GM21381 (cell line): ENCODE data around the gene TIMM21.

Experiments used
- ATAC-seq: cut with Tn5 transposase; IDR thresholded peaks from one replicate; pipeline ENCODE4 v1.9.1; 2021; ENCODE audit warnings: mild to moderate bottlenecking, moderate library complexity; ENCODE audit not compliant: unreplicated experiment

The TIMM21 gene

DNA sequence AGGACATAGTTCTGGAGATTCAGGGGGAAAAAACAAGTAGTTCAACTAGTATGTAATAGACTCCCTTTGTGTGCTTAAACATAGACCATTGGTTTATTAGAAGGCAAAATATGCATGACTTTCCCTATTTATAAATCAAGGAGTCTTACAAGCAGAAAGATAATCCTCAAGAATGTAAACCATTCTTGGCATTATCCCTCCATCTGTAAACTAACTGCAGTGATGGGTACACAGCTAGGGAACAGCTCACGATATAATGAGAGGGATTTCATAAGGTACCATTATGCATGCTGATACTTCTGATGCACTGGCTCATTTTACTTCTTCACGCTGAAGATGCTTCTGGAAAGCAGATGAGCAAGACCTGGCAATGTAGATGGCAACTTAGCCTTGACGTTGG is 1.6 kb upstream of the TIMM21 start:
- no peak for ATAC-seq

DNA sequence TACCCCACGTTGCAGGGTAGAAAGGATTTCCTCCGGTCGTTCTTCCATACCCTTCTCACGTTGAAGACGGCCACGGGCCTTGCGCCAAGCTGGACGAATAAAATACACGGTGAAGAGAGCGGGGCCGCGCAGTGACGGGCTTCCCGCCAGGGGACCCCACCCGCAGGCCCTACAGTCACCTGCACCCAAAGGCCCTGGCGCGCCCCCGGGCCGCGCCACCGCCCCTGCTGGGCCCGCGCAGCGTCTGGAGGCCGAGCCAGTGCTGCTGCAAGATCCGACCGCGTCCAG is 888 bp upstream of the TIMM21 start:
- no peak for ATAC-seq

GRCh38 chr18:74148543-74149070 is 284 bp downstream of the TIMM21 start:
- ATAC-seq: peak; percentile 16

GRCh38 chr18:74149878-74150277 is 1.6 kb downstream of the TIMM21 start:
- ATAC-seq: no peak

DNA sequence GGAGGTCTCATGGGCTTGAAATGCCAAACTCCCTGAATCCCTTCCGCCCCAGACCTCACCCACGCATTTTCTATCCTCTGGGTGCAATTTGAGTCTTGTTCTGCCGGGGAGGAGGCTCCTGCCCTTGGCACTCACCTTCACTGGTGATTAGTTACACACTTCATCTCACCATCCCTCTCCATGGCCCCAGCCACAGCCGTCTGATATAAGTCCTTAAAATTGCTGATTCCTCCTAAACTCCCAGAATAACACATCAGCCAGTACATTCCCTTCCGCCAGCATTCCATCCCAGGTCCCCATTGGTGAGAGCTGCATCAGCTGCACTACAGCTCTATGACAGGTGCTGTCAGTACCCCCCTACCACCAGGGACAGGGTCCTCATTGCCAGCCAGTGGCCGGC is 3.9 kb downstream of the TIMM21 start:
- ATAC-seq: no peak

GRCh38 chr18:74152857-74153256 is 4.5 kb downstream of the TIMM21 start:
- no peak for ATAC-seq

DNA sequence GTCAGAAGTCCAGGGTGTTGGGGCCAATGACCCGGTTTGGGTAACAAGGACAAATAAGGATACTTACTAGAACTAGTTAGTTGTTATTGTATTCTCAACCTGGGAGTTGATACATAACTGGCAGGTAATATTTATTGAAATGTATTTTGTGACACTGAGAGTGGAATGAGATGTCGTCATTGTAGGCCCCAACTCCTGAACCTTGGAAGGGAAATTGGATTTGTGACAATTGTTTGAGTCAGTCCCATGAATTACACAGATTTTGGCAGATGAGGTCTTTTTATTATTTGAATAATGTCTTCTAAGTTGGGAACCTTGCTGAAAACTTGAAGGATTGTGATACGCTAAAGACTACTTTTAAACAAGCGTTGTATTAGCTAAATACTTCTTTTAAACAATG is 5.1 kb downstream of the TIMM21 start:
- ATAC-seq: no peak

GRCh38 chr18:74153793-74154192 is 5.5 kb downstream of the TIMM21 start:
- ATAC-seq: no peak

GRCh38 chr18:74154716-74155115 is 6.4 kb downstream of the TIMM21 start:
- ATAC-seq: no peak

GRCh38 chr18:74155276-74155675 is 7.0 kb downstream of the TIMM21 start:
- no peak for ATAC-seq

DNA sequence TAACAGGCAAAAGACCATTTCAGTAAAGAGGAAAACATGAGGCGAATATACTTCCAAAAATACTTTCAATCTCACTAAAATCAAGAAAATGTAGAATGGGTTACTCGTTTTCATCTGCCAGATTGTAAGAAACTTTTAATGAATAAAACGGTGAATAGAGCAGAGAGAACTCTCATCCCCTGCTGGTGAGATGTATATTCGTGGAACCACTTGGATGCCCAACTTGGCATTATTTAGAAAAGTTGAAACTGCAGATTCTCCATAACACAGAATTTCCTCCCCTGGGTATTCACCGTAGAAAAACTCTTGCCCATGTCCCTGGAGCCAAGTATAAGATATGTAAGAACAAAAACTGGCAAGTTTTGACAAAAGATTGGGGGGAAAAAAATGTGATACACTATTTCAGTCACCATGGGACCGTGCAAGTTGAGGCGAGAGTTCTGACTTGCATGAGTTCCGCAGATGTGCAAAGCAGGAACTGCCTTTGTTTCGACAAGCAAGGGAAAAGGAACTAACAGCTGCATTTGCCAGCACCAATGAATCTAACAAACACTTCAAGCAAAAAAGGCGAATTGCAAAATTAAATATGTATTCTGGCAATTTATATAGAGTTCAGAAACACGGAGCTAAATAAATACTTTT is 14.8 kb downstream of the TIMM21 start:
- no peak for ATAC-seq

DNA sequence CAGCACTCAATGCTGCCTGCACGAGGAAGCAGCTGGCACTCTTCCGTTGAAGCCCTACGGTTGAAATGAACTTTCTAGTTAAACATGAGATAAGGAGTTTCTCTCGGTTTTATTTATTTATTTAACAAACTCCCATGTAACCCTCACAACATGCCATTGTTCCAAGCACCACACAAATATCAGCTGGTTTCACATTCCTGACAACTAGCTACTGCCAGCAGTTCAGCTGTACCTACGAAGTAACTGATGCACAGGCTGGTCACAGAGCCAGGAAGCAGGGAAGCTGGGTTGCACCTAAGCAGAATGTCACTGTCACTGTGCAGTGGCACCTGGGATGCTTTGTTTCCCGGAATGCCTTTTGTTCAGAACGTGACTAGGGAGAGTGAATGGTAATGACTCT is 18.1 kb downstream of the TIMM21 start:
- ATAC-seq: no peak

GRCh38 chr18:74171910-74172606 is 23.7 kb downstream of the TIMM21 start:
- peak; percentile 88 for ATAC-seq

GRCh38 chr18:74172697-74173433 is 24.5 kb downstream of the TIMM21 start:
- no peak for ATAC-seq

- no peak for ATAC-seq
Measured at GRCh38 chr18:74173434-74173750, 25.1 kb downstream of the TIMM21 start.

DNA sequence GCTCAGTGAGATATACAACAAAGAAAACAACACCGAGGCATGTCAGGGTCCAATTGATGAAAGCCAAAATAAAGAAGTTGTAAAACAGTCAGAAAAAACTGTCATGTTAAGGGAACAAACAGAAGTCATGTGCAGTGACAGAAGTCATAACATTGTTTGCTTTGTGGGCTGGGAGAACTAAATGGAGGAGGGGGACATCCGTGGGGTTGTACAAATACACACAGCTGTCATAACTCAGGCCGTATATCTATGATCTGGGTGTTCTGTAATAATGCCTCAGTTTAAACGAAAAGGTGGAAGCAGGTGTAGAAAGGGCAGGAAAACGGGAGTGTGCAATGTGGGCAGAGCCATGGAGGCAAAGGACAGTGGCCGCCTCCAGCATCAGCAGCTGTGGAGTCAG is 27.3 kb downstream of the TIMM21 start:
- ATAC-seq: no peak

DNA sequence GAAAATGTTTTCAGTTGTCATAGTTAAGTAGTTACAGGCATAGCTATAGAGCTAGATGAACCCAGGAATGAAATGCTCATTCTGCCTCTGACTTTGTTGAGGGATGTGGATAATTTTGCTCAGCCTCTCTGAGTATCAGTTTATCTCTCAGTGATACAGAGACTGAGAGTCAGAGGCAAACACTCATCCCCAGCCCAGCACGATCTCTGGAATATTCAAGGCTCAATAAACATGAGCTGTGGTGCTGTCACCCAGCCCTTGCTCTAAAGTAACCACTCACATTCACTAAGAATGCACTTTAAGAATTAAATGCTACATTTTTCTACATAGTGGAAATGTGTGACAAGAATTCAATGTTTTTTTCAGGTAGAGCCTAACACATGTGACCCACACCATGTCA is 30.6 kb downstream of the TIMM21 start:
- no peak for ATAC-seq

- no peak for ATAC-seq
Measured at GRCh38 chr18:74179623-74180199, 31.4 kb downstream of the TIMM21 start.

- no peak for ATAC-seq
Measured at GRCh38 chr18:74182335-74182734, 34.0 kb downstream of the TIMM21 start.

- no peak for ATAC-seq
Measured at GRCh38 chr18:74183130-74183529, 34.8 kb downstream of the TIMM21 start.

DNA sequence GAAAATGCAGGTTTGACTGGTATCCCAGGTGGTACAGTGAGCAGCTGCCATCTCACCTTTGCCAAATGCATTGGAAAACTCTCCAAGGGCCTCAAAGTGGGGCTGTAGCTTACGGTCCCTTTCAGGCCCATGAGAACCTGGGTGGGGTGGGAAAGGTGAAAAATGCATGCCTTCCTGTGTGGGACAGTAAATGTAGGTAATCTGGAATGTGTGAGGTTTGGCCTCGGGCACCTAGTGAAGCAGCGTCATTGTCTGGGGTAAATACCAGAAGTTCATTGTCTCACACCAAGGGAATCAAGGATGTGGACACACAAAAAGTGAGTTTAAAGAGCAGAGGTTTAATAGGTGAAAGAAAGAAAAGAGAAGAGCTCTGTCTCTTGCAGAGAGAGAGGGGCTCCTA is 36.6 kb downstream of the TIMM21 start:
- no peak for ATAC-seq

- ATAC-seq: no peak
Measured at GRCh38 chr18:74185860-74186259, 37.5 kb downstream of the TIMM21 start.
